Putamen (tissue), 1 donor: ENCODE measurements around the gene OAS1.
"Not testable (repeated sequence)": the region's sequence is repeated elsewhere in the genome, so short reads cannot be mapped to it uniquely, and the experiment has no call there.

Source experiments
- DNase-seq: peaks from one replicate; pipeline ENCODE4 v3.0.0-alpha.2; 2016; ENCODE audit warnings: low spot score

The OAS1 gene

GRCh38 chr12:112936927-112937326, 30.2 kb downstream of the OAS1 start:
- no peak for DNase-seq

- DNase-seq: peak; percentile 32
These were observed 31.3 kb downstream of the OAS1 start, which contains the start of gene OAS3 for GRCh38 chr12:112937741-112938719. OAS3 (plus strand) TSS chr12:112938474; CDS start chr12:112938531, 57 bp downstream.

- DNase-seq: no peak
These were observed 32.0 kb downstream of the OAS1 start for GRCh38 chr12:112938751-112939150.

GRCh38 chr12:112939761-112940381, 33.1 kb downstream of the OAS1 start:
- DNase-seq: no peak

GRCh38 chr12:112941528-112942335, 35.0 kb downstream of the OAS1 start:
- DNase-seq: no peak

- no peak for DNase-seq
These were observed 35.8 kb downstream of the OAS1 start for GRCh38 chr12:112942572-112942971.

- DNase-seq: no peak
These were observed 37.4 kb downstream of the OAS1 start for GRCh38 chr12:112944024-112944690.

GRCh38 chr12:112945515-112945914, 38.8 kb downstream of the OAS1 start:
- no peak for DNase-seq

- no peak for DNase-seq
These were observed 39.7 kb downstream of the OAS1 start for GRCh38 chr12:112946236-112947000.

- no peak for DNase-seq
These were observed 40.6 kb downstream of the OAS1 start for GRCh38 chr12:112947314-112947713.

GRCh38 chr12:112947761-112948160, 41.0 kb downstream of the OAS1 start:
- no peak for DNase-seq

- DNase-seq: no peak
These were observed 42.0 kb downstream of the OAS1 start for GRCh38 chr12:112948806-112949205.

GRCh38 chr12:112950701-112951100, 43.9 kb downstream of the OAS1 start:
- no peak for DNase-seq

GRCh38 chr12:112957125-112957524, 50.4 kb downstream of the OAS1 start:
- DNase-seq: not testable (repeated sequence)

GRCh38 chr12:112961074-112961473, 54.3 kb downstream of the OAS1 start:
- DNase-seq: no peak

- no peak for DNase-seq
These were observed 54.8 kb downstream of the OAS1 start for GRCh38 chr12:112961536-112961935.

- no peak for DNase-seq
These were observed 55.8 kb downstream of the OAS1 start for GRCh38 chr12:112962561-112962960.

GRCh38 chr12:112963227-112963861, 56.6 kb downstream of the OAS1 start:
- DNase-seq: peak; percentile 7

- DNase-seq: no peak
These were observed 57.4 kb downstream of the OAS1 start for GRCh38 chr12:112964067-112964670.

GRCh38 chr12:112964915-112965314, 58.2 kb downstream of the OAS1 start:
- DNase-seq: no peak
